ENCODE results near the gene TBXAS1. TPM values are rescaled to one million over a fixed set of nuclear protein-coding genes. Genes with fewer than 3 reads are reported as not detected.

Gene TBXAS1
- total and polyA plus RNA-seq, 2 of the 8 experiments (the other 6 are each of a cell fraction or from before 2014, with no cell fraction given): 0.86 to 2.1 TPM

DNA sequence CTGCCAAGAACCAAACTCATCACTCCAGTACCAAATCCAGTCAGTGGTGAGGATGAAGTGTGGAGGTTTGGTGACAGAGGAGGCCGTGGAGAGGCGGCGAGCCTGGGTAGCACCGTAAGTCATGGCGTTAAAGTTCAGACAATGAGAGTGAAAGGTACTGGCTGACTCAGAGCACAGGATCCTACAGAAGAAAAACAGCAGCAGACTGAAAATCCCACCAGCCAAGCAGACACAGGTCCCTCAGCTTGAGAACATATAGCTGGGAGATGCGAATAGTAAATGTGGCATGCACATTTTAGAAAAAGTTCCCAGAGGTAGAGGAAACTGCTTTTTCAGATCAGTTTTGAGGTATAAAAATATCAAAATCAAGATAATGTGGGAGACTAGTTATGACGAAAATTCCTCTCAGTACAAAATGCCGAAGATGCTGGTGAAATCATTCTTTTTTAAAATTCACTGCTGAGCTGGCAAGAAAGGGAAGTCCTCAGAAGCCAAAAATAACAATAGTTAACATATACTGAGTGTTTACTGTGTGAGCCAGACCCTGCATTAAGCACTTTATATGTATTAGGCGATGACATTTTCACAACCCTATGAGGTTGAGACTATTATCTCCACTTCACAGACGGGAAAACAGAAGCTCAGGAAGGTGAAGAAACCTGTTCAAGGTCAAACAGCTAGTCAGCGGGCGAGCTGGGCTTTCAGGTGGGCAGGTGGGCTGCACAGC lies 212.8 kb downstream of the TBXAS1 start:
- ChIA-PET CTCF (ENCODE audit: partially characterized antibody) (interaction anchor here (0.6 to 1.3 kb wide), 3 partner anchors 16 to 593 kb away, joined by 3 read pairs; no protein-coding TSS in a partner anchor), POLR2A (ENCODE audit: partially characterized antibody) (interaction anchor here (0.8 kb wide), 1 partner anchor 20 kb away, joined by 4 read pairs; no protein-coding TSS in a partner anchor)
- H2BK20ac ChIP-seq (ENCODE audit: low read length): no peak overlapping the region
- H3K56ac ChIP-seq (replicated peaks; ENCODE audit: insufficient read length, low read depth, low read length): no peak overlapping the region
- no peak overlapping the region for H2BK120ac ChIP-seq (replicated peaks; ENCODE audit: low read depth, low read length)
- peaks cover 0 to 1% of the 10 kb centered on the region in 2 experiments for H4K20me1 ChIP-seq (replicated peaks in 1 of 2; ENCODE audit: control insufficient read depth in 1 of 2, insufficient read depth in 2 of 2, low read length in 2 of 2)
- H3K23me2 ChIP-seq (ENCODE audit: low read depth, low read length): peaks cover 1% of the 10 kb centered on the region; the same call in 1 of the 2 replicates
- H3K4me1 ChIP-seq (replicated peaks in 1 of 4; ENCODE audit: control insufficient read depth in 3 of 4, insufficient read depth in 4 of 4, low read length in 3 of 4): no peaks in the 10 kb centered on the region
- no peak overlapping the region for H4K5ac ChIP-seq (ENCODE audit: insufficient read length, low read depth, low read length)
- no peaks in the 10 kb centered on the region for H3K79me1 ChIP-seq (ENCODE audit: low read depth, low read length)
- FAIRE-seq (no peak), DNase-seq (ENCODE audit: low read depth in 1 of 2, low spot score in 2 of 2) (no peak)
- TF ChIP-seq, protein P1, sequence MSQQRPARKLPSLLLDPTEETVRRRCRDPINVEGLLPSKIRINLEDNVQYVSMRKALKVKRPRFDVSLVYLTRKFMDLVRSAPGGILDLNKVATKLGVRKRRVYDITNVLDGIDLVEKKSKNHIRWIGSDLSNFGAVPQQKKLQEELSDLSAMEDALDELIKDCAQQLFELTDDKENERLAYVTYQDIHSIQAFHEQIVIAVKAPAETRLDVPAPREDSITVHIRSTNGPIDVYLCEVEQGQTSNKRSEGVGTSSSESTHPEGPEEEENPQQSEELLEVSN (IDR thresholded peaks at IDR 0.05): no peak
- TF ChIP-seq TEAD4 (IDR thresholded peaks at IDR 0.05; ENCODE audit: low read depth, low read length): no peak
- TF ChIP-seq JUN (IDR thresholded peaks at IDR 0.05; ENCODE audit: low read depth, low read length): no peak
- TF ChIP-seq CBX8 (IDR thresholded peaks at IDR 0.05; ENCODE audit: borderline replicate concordance, low read depth, low read length): no peak
- TF ChIP-seq HDAC2 (IDR thresholded peaks at IDR 0.05; ENCODE audit: borderline replicate concordance in 1 of 2, low read depth in 2 of 2, low read length in 2 of 2): no peak
- H2BK5ac ChIP-seq (ENCODE audit: low read depth, low read length): 0 out of 2 replicates have a peak overlapping the region, but pooled peaks have one; percentile 12
- no peak overlapping the region for H2BK12ac ChIP-seq (ENCODE audit: low read depth, low read length)
- H4K8ac ChIP-seq (ENCODE audit: extremely low read depth, insufficient read depth, low read length): no peak overlapping the region
- no peak overlapping the region for H2AK5ac ChIP-seq (ENCODE audit: low read depth, low read length)
- no peak overlapping the region for H3K23ac ChIP-seq (ENCODE audit: insufficient read length)
- 91% methylated on average over 12 of the region's 12 CpGs; no CpG with 5 or more reads in 1 of the 2 experiments for WGBS, 2 experiments (ENCODE audit: extremely low coverage in 1 of 2, insufficient coverage in 1 of 2, insufficient read length in 1 of 2, insufficient replicate concordance in 2 of 2, low coverage in 1 of 2, low lambda C conversion rate in 2 of 2, missing lambda C conversion rate in 1 of 2)
- H3K4me2 ChIP-seq (ENCODE audit: insufficient read depth in 1 of 2, low read depth in 2 of 2, low read length in 2 of 2): no peak overlapping the region
- H3K18ac ChIP-seq (ENCODE audit: extremely low read depth, low read length): no peak overlapping the region
- H3K79me2 ChIP-seq (ENCODE audit: control insufficient read depth in 1 of 2, insufficient read depth in 2 of 2, low read length in 2 of 2): no peaks in the 10 kb centered on the region
- no peak overlapping the region for H3K27ac ChIP-seq (ENCODE audit: low read depth, low read length)
- no peaks in the 10 kb centered on the region for H3K36me3 ChIP-seq (ENCODE audit: control insufficient read depth in 2 of 4, insufficient read depth in 4 of 4, low read length in 3 of 4)
- no peak overlapping the region for H4K91ac ChIP-seq (replicated peaks; ENCODE audit: insufficient read length, low read length)
- H2AFZ ChIP-seq (ENCODE audit: low read length): no peak overlapping the region
- no peak overlapping the region for H3K9ac ChIP-seq (replicated peaks in 1 of 4; ENCODE audit: extremely low read depth in 1 of 4, low read depth in 3 of 4, low read length in 3 of 4)
- H3K4me3 ChIP-seq (ENCODE audit: extremely low read depth in 1 of 4, insufficient read depth in 2 of 4, low read depth in 3 of 4, low read length in 4 of 4): no peak overlapping the region
- no peaks in the 10 kb centered on the region for H3K27me3 ChIP-seq (replicated peaks in 1 of 4; ENCODE audit: control insufficient read depth in 3 of 4, extremely low read depth in 1 of 4, insufficient read depth in 3 of 4, low read length in 3 of 4)
- H2BK15ac ChIP-seq (ENCODE audit: low read length): no peak overlapping the region
- H3K14ac ChIP-seq (ENCODE audit: insufficient read length): no peak overlapping the region
- H3K4ac ChIP-seq (replicated peaks; ENCODE audit: insufficient read length, low read depth, low read length): no peak overlapping the region
- H3K9me3 ChIP-seq (ENCODE audit: insufficient read depth in 2 of 2, low read depth in 1 of 2, low read length in 1 of 2): no peaks in the 10 kb centered on the region

Data from H1 (cell line).